Kidney (tissue), 14 donors: ENCODE results near the gene PRKAA1. TPM values are rescaled to one million over a fixed set of nuclear protein-coding genes. Genes with fewer than 3 reads are reported as not detected.
"Not testable (repeated sequence)": the region's sequence is repeated elsewhere in the genome, so short reads cannot be mapped to it uniquely, and the experiment has no call there.

Experiments used
- DNase-seq, 5 donors: peaks; one replicate each; pipeline ENCODE4 v3.0.0-alpha.2; 2013 to 2020
- FAIRE-seq: peaks from 2 replicates; lab custom pipeline; 2012; peaks lifted over from hg19 to GRCh38; lab: Jason Lieb, UNC
- H3K27ac ChIP-seq, 2 donors: one replicate each; pipeline ENCODE4 v1.7.0; 2013; ENCODE audit warnings: low read depth in 2 of 2, low read length in 2 of 2, inconsistent platforms in 1 of 2
- H3K27me3 ChIP-seq: one replicate; pipeline ENCODE4 v1.7.1; 2013; ENCODE audit warnings: low read length, inconsistent platforms; ENCODE audit not compliant: control insufficient read depth, insufficient read depth
- H3K36me3 ChIP-seq, 3 donors: one replicate each; pipeline versions ENCODE4 v1.7.0 to v1.7.1; 2013; ENCODE audit warnings: low read length in 3 of 3, control low read depth in 1 of 3, inconsistent platforms in 1 of 3; ENCODE audit not compliant: insufficient read depth in 3 of 3, control insufficient read depth in 2 of 3
- H3K4me1 ChIP-seq, 3 donors: one replicate each; pipeline versions ENCODE4 v1.7.0 to v1.7.1; 2013; ENCODE audit warnings: low read length in 3 of 3, inconsistent platforms in 1 of 3, low read depth in 1 of 3; ENCODE audit not compliant: control insufficient read depth in 2 of 3, insufficient read depth in 2 of 3
- H3K4me3 ChIP-seq, 3 donors: one replicate each; pipeline versions ENCODE4 v1.7.0 to v1.8.1; 2013; ENCODE audit warnings: low read length in 3 of 3, control low read depth in 1 of 3, inconsistent platforms in 1 of 3
- H3K9ac ChIP-seq, 3 donors: one replicate each; pipeline versions ENCODE4 v1.7.0 to v1.7.1; 2013; ENCODE audit warnings: low read length in 3 of 3, control low read depth in 1 of 3, inconsistent platforms in 1 of 3
- H3K9me3 ChIP-seq, 3 donors: one replicate each; pipeline versions ENCODE4 v1.7.0 to v1.7.1; 2013; ENCODE audit warnings: low read length in 3 of 3, control low read depth in 1 of 3, inconsistent platforms in 1 of 3; ENCODE audit not compliant: control insufficient read depth in 2 of 3, insufficient read depth in 1 of 3
- intact Hi-C: fragments of 100-400 bp; cut with DNase I; formaldehyde crosslinking; loops from one replicate; pipeline ENCODE4 v1.11.1; 2022
- polyA plus RNA-seq: library from polyadenylated mRNA; stranded (reverse); fragments of 350-450 nt; fragmentation: Illumina TruSeq; extraction: RNeasy Lipid Tissue Mini Kit (QIAGEN cat#74804); gene quantifications from one replicate; pipeline ENCODE4 v1.2.3, GENCODE V29; 2014; ENCODE audit warnings: low read depth, low replicate concordance; ENCODE audit not compliant: insufficient read depth
- total RNA-seq: library from RNA; stranded (reverse); fragmentation: NEBNext Ultra II Directional; extraction: Animal tissue kit (Norgen Biotek cat#: 25700); gene quantifications from one replicate; pipeline ENCODE4 v1.2.1, GENCODE V29; 2021
- TF ChIP-seq, protein P1 (sequence below): IDR thresholded peaks from 3 replicates; pipeline ENCODE4 v1.5.1; 2012; ENCODE audit warnings: mild to moderate bottlenecking, moderate library complexity, borderline replicate concordance; ENCODE audit not compliant: insufficient read depth; ENCODE audit errors: extremely low read depth
- donor health status: control.
- donor health status: control.
- donor health status: control.
- donor health status: control.
- donor health status: control.
- donor health status: DM: yes; HTN: yes; CAD: no.
- donor health status: Normal renal cell carcinoma (clear cell type).

Gene PRKAA1
- total and polyA plus RNA-seq, 2 donors from 2014 or later, result 17.4 to 104 TPM

DNA sequence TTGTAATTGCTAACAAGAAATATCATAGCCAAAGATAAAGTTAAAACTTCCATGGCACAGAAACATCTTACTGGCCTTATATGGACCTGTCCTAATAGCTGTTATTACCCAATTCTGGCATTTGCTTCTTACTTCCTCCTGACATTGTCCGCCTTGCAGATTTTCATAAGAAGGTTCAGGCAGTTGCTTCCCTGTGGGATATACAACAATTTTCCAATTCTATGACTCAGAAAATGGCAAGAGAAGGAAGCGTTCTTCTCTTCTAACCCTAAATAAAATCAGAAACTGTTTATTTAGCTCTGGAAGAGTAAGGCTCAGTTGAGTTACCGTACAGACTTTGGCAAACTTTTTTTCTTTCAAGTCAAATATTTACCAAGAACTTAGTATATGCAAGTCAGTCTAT, 1.7 kb downstream of the PRKAA1 start:
- TF ChIP-seq, protein P1, sequence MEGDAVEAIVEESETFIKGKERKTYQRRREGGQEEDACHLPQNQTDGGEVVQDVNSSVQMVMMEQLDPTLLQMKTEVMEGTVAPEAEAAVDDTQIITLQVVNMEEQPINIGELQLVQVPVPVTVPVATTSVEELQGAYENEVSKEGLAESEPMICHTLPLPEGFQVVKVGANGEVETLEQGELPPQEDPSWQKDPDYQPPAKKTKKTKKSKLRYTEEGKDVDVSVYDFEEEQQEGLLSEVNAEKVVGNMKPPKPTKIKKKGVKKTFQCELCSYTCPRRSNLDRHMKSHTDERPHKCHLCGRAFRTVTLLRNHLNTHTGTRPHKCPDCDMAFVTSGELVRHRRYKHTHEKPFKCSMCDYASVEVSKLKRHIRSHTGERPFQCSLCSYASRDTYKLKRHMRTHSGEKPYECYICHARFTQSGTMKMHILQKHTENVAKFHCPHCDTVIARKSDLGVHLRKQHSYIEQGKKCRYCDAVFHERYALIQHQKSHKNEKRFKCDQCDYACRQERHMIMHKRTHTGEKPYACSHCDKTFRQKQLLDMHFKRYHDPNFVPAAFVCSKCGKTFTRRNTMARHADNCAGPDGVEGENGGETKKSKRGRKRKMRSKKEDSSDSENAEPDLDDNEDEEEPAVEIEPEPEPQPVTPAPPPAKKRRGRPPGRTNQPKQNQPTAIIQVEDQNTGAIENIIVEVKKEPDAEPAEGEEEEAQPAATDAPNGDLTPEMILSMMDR, result no peak
- H3K36me3 ChIP-seq, result no peaks in the 10 kb centered on the region
- H3K9me3 ChIP-seq, result no peaks in the 10 kb centered on the region
- intact Hi-C loops, result no loop called here
- H3K27ac ChIP-seq, result no peak overlapping the region
- peak overlapping the region; percentile 79 to 96 (median 81) for H3K4me3 ChIP-seq
- FAIRE-seq (no peak), DNase-seq (no peak)
- H3K4me1 ChIP-seq, result peaks cover 0 to 5% (median 0%) of the 10 kb centered on the region in 3 donors
- no peaks in the 10 kb centered on the region for H3K27me3 ChIP-seq
- peak overlapping the region in 1 of 3 donors; percentile 1 for H3K9ac ChIP-seq

- H3K9me3 ChIP-seq, H3K27me3 ChIP-seq, H3K4me3 ChIP-seq, DNase-seq, H3K27ac ChIP-seq, H3K36me3 ChIP-seq, intact Hi-C loops, FAIRE-seq, H3K9ac ChIP-seq: not testable (repeated sequence)
- H3K4me1 ChIP-seq, result peaks cover 0 to 11% (median 0%) of the 10 kb centered on the region in 3 donors
These were observed 3.3 kb downstream of the PRKAA1 start for GRCh38 chr5:40794877-40795276.

DNA sequence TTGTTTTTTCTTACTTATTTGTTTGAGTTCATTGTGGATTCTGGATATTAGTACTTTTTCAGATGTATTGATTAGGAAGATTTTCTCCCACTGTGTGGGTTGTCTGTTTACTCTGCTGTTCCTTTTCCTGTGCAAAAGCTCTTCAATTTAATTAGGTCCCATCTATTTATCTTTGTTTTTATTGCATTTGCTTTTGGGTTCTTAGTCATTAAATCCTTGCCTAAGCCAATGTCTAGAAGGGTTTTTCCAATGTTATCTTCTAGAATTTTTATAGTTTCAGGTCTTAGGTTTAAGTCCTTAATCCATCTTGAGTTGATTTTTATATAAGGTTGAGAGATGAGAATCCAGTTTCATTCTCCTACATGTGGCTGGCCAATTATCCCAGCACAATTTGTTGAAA, 3.8 kb downstream of the PRKAA1 start:
- H3K27me3 ChIP-seq, FAIRE-seq, H3K9ac ChIP-seq, H3K4me3 ChIP-seq, H3K9me3 ChIP-seq, DNase-seq, H3K36me3 ChIP-seq, H3K27ac ChIP-seq, intact Hi-C loops: not testable (repeated sequence)
- H3K4me1 ChIP-seq, result peaks cover 0 to 11% (median 0%) of the 10 kb centered on the region in 3 donors

- H3K9ac ChIP-seq, H3K36me3 ChIP-seq, FAIRE-seq, H3K27ac ChIP-seq, intact Hi-C loops, H3K9me3 ChIP-seq, H3K27me3 ChIP-seq, DNase-seq, H3K4me3 ChIP-seq: not testable (repeated sequence)
- peaks cover 0 to 11% (median 0%) of the 10 kb centered on the region in 3 donors for H3K4me1 ChIP-seq
These were observed 5.5 kb downstream of the PRKAA1 start for GRCh38 chr5:40792691-40793090.

- no peaks in the 10 kb centered on the region for H3K27me3 ChIP-seq
- peaks cover 0 to 8% (median 0%) of the 10 kb centered on the region in 3 donors for H3K4me1 ChIP-seq
- no peak overlapping the region for H3K27ac ChIP-seq
- H3K9me3 ChIP-seq, result no peaks in the 10 kb centered on the region
- H3K9ac ChIP-seq, result no peak overlapping the region
- FAIRE-seq (no peak), DNase-seq (no peak)
- H3K4me3 ChIP-seq, result no peak overlapping the region
- intact Hi-C loops, result no loop called here
- TF ChIP-seq, protein P1, result no peak
- H3K36me3 ChIP-seq, result peaks cover 0 to 2% (median 0%) of the 10 kb centered on the region in 3 donors
These were observed 6.4 kb downstream of the PRKAA1 start for GRCh38 chr5:40791715-40792139.
